ENCODE data around the gene GANAB. TPM values are rescaled to one million over a fixed set of nuclear protein-coding genes. Genes with fewer than 3 reads are reported as not detected.

The GANAB gene
- total and polyA plus RNA-seq, 2 donors (not counting 1 experiment from before 2014, with no cell fraction given): 279 to 328 TPM

GRCh38 chr11:62612366-62613290, 33.8 kb downstream of the GANAB start, which contains the start of the genes EML3 and ROM1:
TSS of gene EML3 (minus strand) at chr11:62612775. CDS start at chr11:62612457, 318 bp downstream.
TSS of gene ROM1 (plus strand) at chr11:62613257. CDS start at chr11:62613282, 25 bp downstream.
- Histone ChIP-seq H3K4me1 (ENCODE audit: control insufficient read depth, extremely low read depth, insufficient read depth, low read length) (peaks cover 12% of the 10 kb centered on the region), H3K36me3 (ENCODE audit: control insufficient read depth, insufficient read depth, low read length) (peaks cover 11% of the 10 kb centered on the region), H3K9me3 (ENCODE audit: control insufficient read depth, insufficient read depth, low read depth, low read length) (no peaks in the 10 kb centered on the region), H2AFZ (ENCODE audit: low read length) (peak within 1 kb of the TSS; percentile 79), H4K20me1 (ENCODE audit: control insufficient read depth, extremely low read depth, insufficient read depth, low read length) (no peaks in the 10 kb centered on the region), H3K9ac (ENCODE audit: insufficient read depth, low read length) (peak within 1 kb of the TSS; percentile 61), H3K4me3 (replicated peaks in 1 of 4; ENCODE audit: control extremely low read depth in 1 of 4, insufficient read depth in 1 of 4, low read depth in 3 of 4, low read length in 4 of 4) (peak within 1 kb of the TSS; percentile 69 to 87 (median 79)), H3K27me3 (ENCODE audit: control insufficient read depth, insufficient read depth, low read length) (no peaks in the 10 kb centered on the region), H3K79me2 (ENCODE audit: control insufficient read depth, insufficient read depth, low read length) (no peaks in the 10 kb centered on the region), H3K4me2 (ENCODE audit: extremely low read depth, insufficient read depth, low read length) (peak within 1 kb of the TSS; percentile 93), H3K27ac (ENCODE audit: insufficient read depth, low read length) (peak within 1 kb of the TSS; percentile 83)
- peak; percentile 74 to 92 for DNase-seq (ENCODE audit: low read depth in 2 of 2)
- TF ChIP-seq CTCF (conservative IDR thresholded peaks at IDR 0.05 in 1 of 2, IDR thresholded peaks at IDR 0.05 in 1 of 2; ENCODE audit: low read depth in 1 of 2, low read length in 2 of 2): peak; percentile 51 to 85
- no peak for TF ChIP-seq EZH2 (IDR thresholded peaks at IDR 0.05; ENCODE audit: low read length, missing control alignments)

- Histone ChIP-seq H3K27me3 (ENCODE audit: control insufficient read depth, insufficient read depth, low read length) (no peaks in the 10 kb centered on the region), H3K4me3 (replicated peaks in 1 of 4; ENCODE audit: control extremely low read depth in 1 of 4, insufficient read depth in 1 of 4, low read depth in 3 of 4, low read length in 4 of 4) (peak overlapping the region; percentile 69 to 87 (median 79)), H4K20me1 (ENCODE audit: control insufficient read depth, extremely low read depth, insufficient read depth, low read length) (no peaks in the 10 kb centered on the region), H3K9ac (ENCODE audit: insufficient read depth, low read length) (peak overlapping the region; percentile 61), H3K36me3 (ENCODE audit: control insufficient read depth, insufficient read depth, low read length) (peaks cover 9% of the 10 kb centered on the region), H2AFZ (ENCODE audit: low read length) (peak overlapping the region; percentile 79), H3K9me3 (ENCODE audit: control insufficient read depth, insufficient read depth, low read depth, low read length) (no peaks in the 10 kb centered on the region), H3K79me2 (ENCODE audit: control insufficient read depth, insufficient read depth, low read length) (no peaks in the 10 kb centered on the region), H3K4me1 (ENCODE audit: control insufficient read depth, extremely low read depth, insufficient read depth, low read length) (peaks cover 12% of the 10 kb centered on the region), H3K27ac (ENCODE audit: insufficient read depth, low read length) (peak overlapping the region; percentile 83), H3K4me2 (ENCODE audit: extremely low read depth, insufficient read depth, low read length) (peak overlapping the region; percentile 93)
- peak; percentile 74 to 78 for DNase-seq (ENCODE audit: low read depth in 2 of 2)
- TF ChIP-seq EZH2 (IDR thresholded peaks at IDR 0.05; ENCODE audit: low read length, missing control alignments) (no peak), CTCF (conservative IDR thresholded peaks at IDR 0.05 in 1 of 2, IDR thresholded peaks at IDR 0.05 in 1 of 2; ENCODE audit: low read depth in 1 of 2, low read length in 2 of 2) (peak in 1 of 2 donors; percentile 7)
These were observed 34.6 kb downstream of the GANAB start for GRCh38 chr11:62611705-62612365.

Data from fibroblast of lung (primary cell).